Esophagus squamous epithelium (tissue), 4 donors: ENCODE measurements around the gene ATP2B2.

Source experiments
- POLR2A ChIP-seq, 4 donors: fragments of 450-650 bp; IDR thresholded peaks; one replicate each; pipeline ENCODE4 v1.6.1; 2017; ENCODE audit warnings: antibody characterized with exemption in 4 of 4, mild to moderate bottlenecking in 4 of 4, moderate library complexity in 3 of 4
- TF ChIP-seq, protein P1 (sequence below), 6 experiments: fragments of 450-650 bp in 4 of 6; fragments of 200-600 bp in 2 of 6; sonication (generic) in 2 of 6; IDR thresholded peaks; one replicate each; pipeline ENCODE4 v1.5.1; 2016 to 2019; ENCODE audit warnings: antibody characterized with exemption in 6 of 6, mild to moderate bottlenecking in 4 of 6, moderate library complexity in 4 of 6

DNA sequence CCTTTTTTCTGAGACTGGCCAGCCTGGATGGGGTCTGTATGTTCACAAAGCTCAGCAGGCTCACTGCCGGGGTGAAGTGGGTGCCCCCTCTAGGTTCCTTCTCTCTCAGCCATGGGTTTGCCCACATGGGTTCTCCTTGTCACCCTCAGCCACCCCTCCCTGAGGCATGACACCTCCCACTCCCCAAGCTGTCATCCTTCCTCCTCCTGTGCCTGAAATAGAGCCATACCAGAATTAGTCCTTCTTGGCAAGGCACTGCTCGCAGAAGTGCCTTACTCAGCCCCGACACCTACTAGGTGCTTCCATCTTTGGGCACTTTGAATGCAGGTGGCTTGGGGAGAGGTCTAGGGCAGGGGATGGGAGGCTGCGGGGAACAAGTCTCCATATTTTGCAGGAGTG, 121.5 kb downstream of the ATP2B2 start:
- TF ChIP-seq POLR2A (IDR thresholded peaks at IDR 0.05): no peak
- TF ChIP-seq, protein P1, sequence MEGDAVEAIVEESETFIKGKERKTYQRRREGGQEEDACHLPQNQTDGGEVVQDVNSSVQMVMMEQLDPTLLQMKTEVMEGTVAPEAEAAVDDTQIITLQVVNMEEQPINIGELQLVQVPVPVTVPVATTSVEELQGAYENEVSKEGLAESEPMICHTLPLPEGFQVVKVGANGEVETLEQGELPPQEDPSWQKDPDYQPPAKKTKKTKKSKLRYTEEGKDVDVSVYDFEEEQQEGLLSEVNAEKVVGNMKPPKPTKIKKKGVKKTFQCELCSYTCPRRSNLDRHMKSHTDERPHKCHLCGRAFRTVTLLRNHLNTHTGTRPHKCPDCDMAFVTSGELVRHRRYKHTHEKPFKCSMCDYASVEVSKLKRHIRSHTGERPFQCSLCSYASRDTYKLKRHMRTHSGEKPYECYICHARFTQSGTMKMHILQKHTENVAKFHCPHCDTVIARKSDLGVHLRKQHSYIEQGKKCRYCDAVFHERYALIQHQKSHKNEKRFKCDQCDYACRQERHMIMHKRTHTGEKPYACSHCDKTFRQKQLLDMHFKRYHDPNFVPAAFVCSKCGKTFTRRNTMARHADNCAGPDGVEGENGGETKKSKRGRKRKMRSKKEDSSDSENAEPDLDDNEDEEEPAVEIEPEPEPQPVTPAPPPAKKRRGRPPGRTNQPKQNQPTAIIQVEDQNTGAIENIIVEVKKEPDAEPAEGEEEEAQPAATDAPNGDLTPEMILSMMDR (IDR thresholded peaks at IDR 0.05): no peak
